ENCODE results near the gene LRRC75A.

Gene LRRC75A

GRCh38 chr17:16425698-16426659 lies 66.0 kb downstream of the LRRC75A start:
- peaks cover 42% of the 10 kb centered on the region; the same call in 1 of the 2 replicates for H3K36me3 ChIP-seq (ENCODE audit: insufficient read depth, low read length)

GRCh38 chr17:16425202-16425601 lies 66.8 kb downstream of the LRRC75A start:
- TF ChIP-seq EZH2 (IDR thresholded peaks at IDR 0.05; ENCODE audit: borderline replicate concordance, low read length) = no peak
- no peak for TF ChIP-seq CTCF (IDR thresholded peaks at IDR 0.05; ENCODE audit: low read length)
- Histone ChIP-seq H3K4me1 (ENCODE audit: insufficient read depth, low read length, severe bottlenecking) (peaks cover 9% of the 10 kb centered on the region), H4K20me1 (ENCODE audit: insufficient read depth, low read length) (no peaks in the 10 kb centered on the region), H3K36me3 (ENCODE audit: insufficient read depth, low read length) (peaks cover 42% of the 10 kb centered on the region; the same call in 1 of the 2 replicates), H2AFZ (ENCODE audit: low read length) (no peak overlapping the region), H3K27me3 (ENCODE audit: insufficient read depth, low read length) (no peaks in the 10 kb centered on the region), H3K9me2 (ENCODE audit: low read depth, low read length) (no peaks in the 10 kb centered on the region), H3K9me3 (ENCODE audit: low read length) (no peaks in the 10 kb centered on the region), H3K4me2 (ENCODE audit: low read length) (no peak overlapping the region), H3K27ac (ENCODE audit: low read depth, low read length, poor library complexity, severe bottlenecking) (no peak overlapping the region), H3K9ac (ENCODE audit: low read length) (no peak overlapping the region), H3K79me2 (ENCODE audit: insufficient read depth, low read length) (no peaks in the 10 kb centered on the region), H3F3A (ENCODE audit: insufficient read depth, low read length) (no peaks in the 10 kb centered on the region), H3K4me3 (ENCODE audit: low read depth, low read length, poor library complexity, severe bottlenecking) (no peak overlapping the region)

More at GRCh38 chr17:16425698-16426659, 66.0 kb downstream of the LRRC75A start:
- no peak overlapping the region for H3K4me3 ChIP-seq (ENCODE audit: low read depth, low read length, poor library complexity, severe bottlenecking)
- peaks cover 9% of the 10 kb centered on the region for H3K4me1 ChIP-seq (ENCODE audit: insufficient read depth, low read length, severe bottlenecking)
- H3K27ac ChIP-seq (ENCODE audit: low read depth, low read length, poor library complexity, severe bottlenecking) = no peak overlapping the region
- no peak overlapping the region for H2AFZ ChIP-seq (ENCODE audit: low read length)
- no peak overlapping the region for H3K4me2 ChIP-seq (ENCODE audit: low read length)
- H3K27me3 ChIP-seq (ENCODE audit: insufficient read depth, low read length) = no peaks in the 10 kb centered on the region
- no peaks in the 10 kb centered on the region for H3K9me3 ChIP-seq (ENCODE audit: low read length)
- H3F3A ChIP-seq (ENCODE audit: insufficient read depth, low read length) = no peaks in the 10 kb centered on the region
- H3K9ac ChIP-seq (ENCODE audit: low read length) = no peak overlapping the region
- no peaks in the 10 kb centered on the region for H4K20me1 ChIP-seq (ENCODE audit: insufficient read depth, low read length)
- no peaks in the 10 kb centered on the region for H3K79me2 ChIP-seq (ENCODE audit: insufficient read depth, low read length)
- no peaks in the 10 kb centered on the region for H3K9me2 ChIP-seq (ENCODE audit: low read depth, low read length)
- TF ChIP-seq EZH2 (IDR thresholded peaks at IDR 0.05; ENCODE audit: borderline replicate concordance, low read length) (no peak), CTCF (IDR thresholded peaks at IDR 0.05; ENCODE audit: low read length) (no peak)

GRCh38 chr17:16423226-16423872 lies 68.6 kb downstream of the LRRC75A start:
- Histone ChIP-seq H3K9me3 (ENCODE audit: low read length) (no peaks in the 10 kb centered on the region), H3K4me3 (ENCODE audit: low read depth, low read length, poor library complexity, severe bottlenecking) (no peak overlapping the region), H3K9me2 (ENCODE audit: low read depth, low read length) (no peaks in the 10 kb centered on the region), H4K20me1 (ENCODE audit: insufficient read depth, low read length) (no peaks in the 10 kb centered on the region), H3K4me1 (ENCODE audit: insufficient read depth, low read length, severe bottlenecking) (peaks cover 12% of the 10 kb centered on the region), H3K27me3 (ENCODE audit: insufficient read depth, low read length) (no peaks in the 10 kb centered on the region), H3K4me2 (ENCODE audit: low read length) (no peak overlapping the region), H3K79me2 (ENCODE audit: insufficient read depth, low read length) (no peaks in the 10 kb centered on the region), H3K9ac (ENCODE audit: low read length) (no peak overlapping the region), H3K36me3 (ENCODE audit: insufficient read depth, low read length) (peaks cover 45% of the 10 kb centered on the region; the same call in 1 of the 2 replicates), H3K27ac (ENCODE audit: low read depth, low read length, poor library complexity, severe bottlenecking) (no peak overlapping the region), H2AFZ (ENCODE audit: low read length) (no peak overlapping the region), H3F3A (ENCODE audit: insufficient read depth, low read length) (no peaks in the 10 kb centered on the region)
- no peak for TF ChIP-seq EZH2 (IDR thresholded peaks at IDR 0.05; ENCODE audit: borderline replicate concordance, low read length)
- TF ChIP-seq CTCF (IDR thresholded peaks at IDR 0.05; ENCODE audit: low read length) = no peak
